HL-60/S4 treated with retinoic acid at 250 ng/mL for 4 days and 3 days (cell line): ENCODE data around the gene KRTAP4-2.
"Not testable (repeated sequence)": the region's sequence is repeated elsewhere in the genome, so short reads cannot be mapped to it uniquely, and the experiment has no call there.

Source experiments
- in situ Hi-C: fragments of 300-500 bp; cut with MboI; formaldehyde crosslinking; loops from 2 replicates; pipeline ENCODE4 v1.7.0; 2022; ENCODE audit warnings: low sequenced_read_pairs

The KRTAP4-2 gene

DNA sequence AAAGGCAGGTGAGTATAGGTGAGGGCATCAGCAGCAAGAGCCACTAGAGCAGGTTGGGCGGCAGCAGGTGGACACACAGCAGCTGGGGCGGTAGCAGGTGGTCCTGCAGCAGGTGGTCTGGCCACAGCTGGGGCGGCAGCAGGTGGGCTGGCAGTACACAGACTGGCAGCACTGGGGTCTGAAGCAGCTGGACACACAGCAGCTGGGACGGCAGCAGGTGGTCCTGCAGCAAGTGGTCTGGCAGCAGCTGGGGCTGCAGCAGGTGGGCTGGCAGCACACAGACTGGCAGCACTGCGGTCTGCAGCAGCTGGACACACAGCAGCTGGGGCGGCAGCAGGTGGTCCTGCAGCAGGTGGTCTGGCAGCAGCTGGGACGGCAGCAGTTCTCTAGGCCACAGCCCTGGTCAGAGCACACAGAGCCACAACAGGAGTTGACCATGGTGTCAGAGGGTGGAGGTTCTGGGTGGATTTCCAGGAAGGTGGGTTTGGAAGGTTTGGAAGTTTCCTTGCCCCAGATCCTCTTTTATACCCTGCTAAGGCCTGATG, at the start of gene KRTAP4-2:
TSS of gene KRTAP4-2 (minus strand) at position 495 of the 545 bp plus-strand sequence. CDS start at position 438, 57 bp downstream.
- in situ Hi-C loops, result no loop called here

- in situ Hi-C loops, result not testable (repeated sequence)
Measured at GRCh38 chr17:41226598-41227095, 48.6 kb upstream of the KRTAP4-2 start, which contains the start of gene KRTAP9-2. Gene KRTAP9-2 (plus strand): TSS chr17:41226648. CDS start chr17:41226655, 7 bp downstream.

- in situ Hi-C loops, result no loop called here
Measured at GRCh38 chr17:41226051-41226450, 48.0 kb upstream of the KRTAP4-2 start.

DNA sequence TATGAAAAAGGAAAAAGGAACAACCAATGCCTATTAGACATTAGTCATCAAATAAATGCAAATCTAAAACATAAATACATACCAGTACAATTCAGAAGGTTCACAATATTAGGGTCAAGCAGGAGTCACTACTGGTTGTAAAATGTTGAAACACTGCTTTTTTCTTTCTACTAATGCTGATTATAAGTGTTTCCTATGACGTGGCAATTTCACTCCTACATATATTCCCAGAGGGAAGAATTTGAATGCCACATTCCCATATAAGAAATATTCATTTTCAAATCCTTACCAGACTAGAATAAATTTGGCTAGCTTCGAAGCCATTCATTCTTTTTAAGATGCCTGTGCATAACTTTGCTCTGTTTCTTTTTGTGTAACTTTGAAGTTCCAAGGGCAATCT, 45.8 kb upstream of the KRTAP4-2 start:
- in situ Hi-C loops, result no loop called here

DNA sequence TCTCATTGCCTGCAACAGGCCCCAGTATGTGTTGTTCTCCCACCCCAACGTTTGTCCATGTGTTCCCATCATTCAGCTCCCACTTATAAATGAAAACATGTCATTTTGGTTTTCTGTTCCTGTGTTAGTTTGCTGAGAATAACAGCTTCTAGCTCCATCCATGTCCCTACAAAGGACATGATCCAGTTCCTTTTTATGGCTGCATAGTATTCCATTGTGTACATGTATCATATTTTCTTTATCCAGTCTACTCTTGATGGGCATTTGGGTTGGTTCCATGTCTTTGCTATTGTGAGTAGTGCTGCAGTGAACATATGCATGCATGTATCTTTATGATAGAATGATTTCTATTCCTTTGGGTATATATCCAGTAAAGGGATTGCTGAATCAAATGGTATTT, 37.7 kb upstream of the KRTAP4-2 start:
- in situ Hi-C loops, result no loop called here

DNA sequence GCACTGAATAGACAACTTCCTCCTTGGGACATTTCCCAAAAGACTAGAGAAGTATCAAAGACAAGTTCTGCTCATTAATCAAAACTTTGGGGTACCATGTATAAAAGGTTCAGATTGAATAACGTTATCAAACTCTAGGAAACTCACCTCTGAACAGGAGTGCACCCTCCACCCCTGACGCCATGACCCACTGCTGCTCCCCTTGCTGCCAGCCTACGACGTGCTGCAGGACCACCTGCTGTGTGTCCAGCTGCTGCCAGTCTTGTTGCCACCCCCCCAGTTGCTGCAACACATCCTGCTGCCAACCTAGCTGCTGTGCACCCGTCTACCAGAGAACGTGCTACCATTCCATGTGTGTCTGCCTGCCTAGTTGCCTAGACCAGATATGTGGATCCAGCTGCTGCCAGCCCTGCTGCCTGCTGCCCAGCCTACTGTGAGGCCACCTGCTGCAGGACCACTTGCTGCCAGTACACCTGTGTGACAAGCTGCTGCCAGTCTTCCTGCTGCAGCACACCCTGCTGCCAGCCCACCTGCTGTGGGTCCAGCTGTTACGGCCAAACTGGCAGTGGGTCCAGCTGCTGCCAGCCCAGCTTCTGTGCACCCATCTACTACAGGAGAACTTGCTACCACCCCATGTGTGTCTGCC, 34.6 kb upstream of the KRTAP4-2 start:
- in situ Hi-C loops, result no loop called here

DNA sequence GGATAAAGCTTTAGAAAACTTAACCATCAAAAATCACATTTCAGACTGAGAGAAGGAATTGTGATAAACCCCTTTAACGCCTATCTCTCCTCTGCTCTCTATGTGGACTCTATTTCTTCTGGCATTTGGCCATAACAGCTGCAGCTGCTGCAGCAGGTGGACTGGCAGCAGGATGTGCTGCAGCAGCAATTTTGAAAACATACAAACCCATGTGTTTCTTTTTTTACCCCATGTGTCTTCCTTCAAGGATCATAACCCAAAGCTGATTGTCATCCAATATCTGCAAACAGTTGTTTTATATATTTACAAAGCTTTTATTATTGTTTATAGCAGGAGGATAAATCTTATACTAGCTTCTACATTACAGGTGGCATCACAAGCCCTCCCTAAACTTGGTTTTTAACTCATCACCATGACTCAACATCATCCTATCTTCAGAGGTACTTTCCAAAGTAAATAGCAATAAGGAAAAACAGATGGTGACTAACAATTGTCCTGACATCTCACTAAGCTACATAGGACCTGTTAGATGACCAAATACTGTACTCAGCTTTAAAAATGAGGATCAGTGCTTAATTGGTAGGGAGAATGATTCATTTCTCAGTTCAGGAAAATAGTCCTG, 33.9 kb upstream of the KRTAP4-2 start:
- in situ Hi-C loops, result no loop called here

DNA sequence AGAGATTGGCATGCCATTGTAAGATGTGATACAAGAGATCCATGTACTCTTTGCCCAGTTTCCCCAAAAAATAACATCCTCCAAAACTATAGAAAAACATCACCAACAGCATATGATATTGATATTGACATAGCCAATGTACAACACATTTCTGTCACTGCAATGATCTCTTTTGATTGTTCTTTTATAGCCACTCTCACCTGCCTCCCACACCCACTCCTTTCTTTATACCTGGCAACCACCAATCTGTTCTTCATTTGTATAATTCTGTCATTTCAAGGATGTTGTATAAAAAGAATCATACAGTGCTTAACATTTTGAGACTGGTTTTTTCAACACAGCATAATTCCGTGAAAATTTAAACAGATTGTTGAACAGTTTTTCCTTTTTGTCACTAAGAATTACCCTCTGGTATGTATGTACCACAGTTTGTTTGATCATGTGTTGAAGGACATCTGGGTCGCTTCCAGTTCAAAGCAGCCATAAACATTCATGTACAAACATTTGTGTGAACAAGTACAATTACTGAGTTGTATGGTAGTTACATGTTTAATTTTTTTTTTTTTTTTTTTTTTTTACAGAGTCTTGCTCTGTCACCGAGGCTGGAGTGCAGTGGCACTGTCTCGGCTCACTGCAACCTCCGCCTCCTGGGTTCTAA, 21.5 kb upstream of the KRTAP4-2 start:
- in situ Hi-C loops, result no loop called here

DNA sequence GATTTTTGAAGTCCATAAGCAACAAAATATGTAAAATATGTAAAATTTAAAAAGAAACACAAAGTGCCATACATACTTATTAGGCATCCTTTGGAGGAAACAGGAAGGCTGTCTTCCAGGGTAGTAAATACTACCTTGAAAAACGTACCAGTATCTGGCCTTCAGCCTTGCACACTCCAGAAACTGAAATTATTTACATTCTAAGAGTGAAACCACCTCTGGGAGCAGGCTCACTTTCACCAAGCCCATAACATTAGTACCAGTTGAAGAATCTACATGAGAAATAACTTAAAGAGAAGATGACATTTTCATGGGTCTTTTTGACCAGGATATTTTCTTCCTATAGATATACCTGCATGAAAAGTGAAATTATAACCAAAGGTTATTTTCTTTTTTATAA, 18.0 kb upstream of the KRTAP4-2 start:
- in situ Hi-C loops, result no loop called here

- in situ Hi-C loops, result no loop called here
Measured at GRCh38 chr17:41190328-41190727, 12.3 kb upstream of the KRTAP4-2 start.

- in situ Hi-C loops, result not testable (repeated sequence)
Measured at GRCh38 chr17:41189837-41190318, 11.9 kb upstream of the KRTAP4-2 start, which contains the start of gene KRTAP9-1. Gene KRTAP9-1 (plus strand): TSS chr17:41189887. CDS start chr17:41189887, 0 bp downstream.

GRCh38 chr17:41186872-41187271, 8.9 kb upstream of the KRTAP4-2 start:
- in situ Hi-C loops, result no loop called here

DNA sequence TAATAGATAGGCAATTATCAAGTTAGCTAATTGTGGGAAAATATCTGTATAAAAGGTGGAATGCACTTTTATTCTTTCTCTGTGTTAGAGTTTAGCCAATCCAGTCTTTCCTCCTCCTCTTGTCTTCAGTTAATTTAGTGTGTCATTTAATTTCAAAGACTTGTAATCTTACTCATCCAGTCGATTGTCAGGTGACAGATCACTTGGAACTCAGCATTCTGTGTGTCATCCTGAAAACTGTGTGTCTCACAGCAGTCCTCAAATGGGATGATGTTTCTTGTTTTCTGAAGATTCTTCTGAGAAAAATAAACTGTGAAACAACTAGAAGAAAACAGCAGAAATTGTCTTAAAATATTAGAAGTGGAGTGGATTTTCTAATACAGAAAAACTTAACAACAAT, 7.0 kb upstream of the KRTAP4-2 start:
- in situ Hi-C loops, result no loop called here

DNA sequence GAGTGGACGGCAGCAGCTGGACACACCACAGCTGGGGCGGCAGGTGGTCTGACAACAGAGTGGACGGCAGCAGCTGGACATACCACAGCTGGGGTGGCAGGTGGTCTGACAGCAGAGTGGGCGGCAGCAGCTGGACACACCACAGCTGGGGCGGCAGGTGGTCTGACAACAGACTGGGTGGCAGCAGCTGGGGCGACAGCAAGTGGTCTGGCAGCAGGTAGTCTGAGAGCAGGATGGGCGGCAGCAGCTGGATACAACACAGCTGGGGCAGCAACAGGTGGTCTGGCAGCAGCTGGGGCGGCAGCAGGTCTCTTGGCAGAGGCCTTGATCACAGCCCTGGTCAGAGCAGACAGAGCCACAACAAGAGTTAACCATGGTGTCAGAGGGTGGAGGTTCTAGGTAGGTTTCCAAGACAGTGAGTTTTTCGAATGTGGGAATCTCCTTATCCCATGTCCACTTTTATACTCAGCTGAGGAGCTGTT, 6.5 kb upstream of the KRTAP4-2 start, which contains the start of gene KRTAP4-1:
TSS of gene KRTAP4-1 (minus strand) at position 432 of the 482 bp plus-strand sequence. CDS start at position 375, 57 bp downstream.
- in situ Hi-C loops, result no loop called here

DNA sequence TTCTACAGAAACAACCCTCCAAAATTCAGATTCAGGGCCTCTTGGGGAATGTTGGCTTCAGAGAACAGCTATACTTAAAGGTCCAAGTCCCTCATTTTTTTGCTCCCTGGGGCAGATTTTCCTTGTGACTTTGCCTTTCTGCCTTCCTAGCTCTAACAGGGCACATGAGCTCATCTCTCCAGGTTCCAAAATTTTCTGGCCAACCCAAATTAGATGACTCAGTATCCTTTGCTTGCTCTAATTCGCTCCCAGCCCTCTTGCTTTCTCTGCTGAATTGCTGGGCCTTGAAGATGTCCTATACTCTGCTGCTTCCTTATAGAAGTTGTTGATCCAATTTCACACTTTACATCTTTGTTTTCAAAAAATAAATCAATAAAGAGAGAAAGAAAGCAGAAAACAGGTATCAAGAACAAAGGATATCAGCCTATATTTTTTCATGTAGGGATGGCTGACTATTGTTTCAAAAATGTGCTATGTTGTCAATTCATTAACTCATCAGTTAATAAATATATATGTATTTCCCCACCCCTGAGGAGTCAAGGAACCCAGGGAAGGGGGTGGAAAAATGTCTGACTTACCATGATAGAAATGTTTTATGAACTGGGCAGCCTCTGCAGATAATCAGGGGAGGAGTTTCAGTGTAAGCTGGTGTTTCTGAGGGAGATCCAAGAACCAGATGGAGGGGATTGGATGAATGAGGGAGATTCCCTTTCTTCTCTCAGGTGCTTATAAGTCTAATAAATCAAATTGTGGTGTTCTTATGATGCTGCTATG, 1.0 kb upstream of the KRTAP4-2 start:
- in situ Hi-C loops, result no loop called here

DNA sequence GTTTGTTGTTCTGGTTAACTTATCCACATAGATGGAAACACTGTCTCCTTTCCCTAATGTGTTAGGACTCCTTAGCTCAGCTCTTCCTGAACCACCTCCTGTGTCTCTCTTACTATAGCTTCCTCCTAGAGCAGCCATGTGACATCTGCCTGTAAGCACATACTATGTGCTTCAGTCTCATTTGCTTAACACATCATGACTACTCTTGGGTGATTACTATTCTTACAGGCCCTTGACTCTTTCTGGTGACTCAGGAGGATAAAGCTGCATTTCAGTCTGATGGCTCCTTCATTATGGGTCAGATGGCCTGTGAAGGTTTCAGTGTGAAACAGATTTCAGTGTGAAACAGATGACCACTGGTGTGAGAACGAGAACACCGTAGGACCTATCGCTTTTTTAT, 320 bp upstream of the KRTAP4-2 start:
- in situ Hi-C loops, result no loop called here

DNA sequence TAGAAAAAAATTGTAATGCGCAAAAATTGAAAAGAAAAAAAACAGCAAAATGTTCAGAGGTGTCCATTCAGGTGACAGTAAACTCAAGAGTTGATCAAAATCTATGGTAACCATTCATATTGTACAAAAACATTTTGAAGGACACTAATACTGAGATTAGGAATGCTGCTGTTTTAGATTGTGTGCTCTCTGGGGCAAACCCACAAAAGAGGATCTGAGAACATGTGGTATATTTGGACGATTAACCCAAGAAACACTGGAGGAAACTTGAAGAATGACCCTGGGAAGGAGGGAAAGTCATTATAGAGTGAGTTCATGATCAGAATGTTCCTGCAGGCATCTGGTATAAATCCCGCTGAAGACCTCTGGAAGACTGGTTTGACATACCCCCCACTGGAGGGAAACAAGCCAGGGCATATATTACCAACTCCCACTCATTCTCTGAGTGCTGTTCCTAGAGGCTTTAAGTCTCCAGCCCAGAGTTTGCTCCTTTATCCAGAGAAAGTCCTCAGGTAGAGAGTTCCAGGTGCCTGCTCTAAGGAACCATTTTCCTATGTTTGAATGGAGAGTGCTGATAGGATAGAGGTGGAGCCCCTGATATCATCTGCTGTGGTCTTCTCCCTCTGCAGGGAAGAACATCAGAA, 1.2 kb downstream of the KRTAP4-2 start:
- in situ Hi-C loops, result no loop called here

- in situ Hi-C loops, result no loop called here
Measured at GRCh38 chr17:41171886-41172285, 6.1 kb downstream of the KRTAP4-2 start.

- in situ Hi-C loops, result no loop called here
Measured at GRCh38 chr17:41168121-41168520, 9.9 kb downstream of the KRTAP4-2 start, which contains the start of gene KRTAP4-3. Gene KRTAP4-3 (minus strand): TSS chr17:41168221. CDS start chr17:41168172, 49 bp downstream.

GRCh38 chr17:41167561-41167960, 10.5 kb downstream of the KRTAP4-2 start:
- in situ Hi-C loops, result no loop called here
